ENCODE measurements around the gene ZSCAN10.

ZSCAN10 gene

DNA sequence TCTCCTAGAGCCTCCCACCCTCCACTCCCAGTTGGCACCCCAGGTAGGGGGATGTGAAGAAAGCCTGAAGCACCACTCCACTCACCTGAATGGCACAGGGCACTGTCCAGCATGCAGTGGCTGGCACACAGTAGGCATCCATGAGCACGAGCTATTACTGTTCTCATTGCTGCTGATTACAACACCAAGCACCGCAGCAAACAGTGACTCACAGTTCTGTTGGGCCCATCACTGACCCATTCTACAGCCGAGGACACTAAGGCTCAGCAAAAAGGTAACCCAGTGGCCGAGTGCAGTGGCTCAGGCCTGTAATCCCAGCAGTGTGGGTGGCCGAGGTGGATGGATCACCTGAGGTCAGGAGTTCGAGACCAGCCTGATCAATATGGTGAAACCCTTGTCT is 2.7 kb downstream of the ZSCAN10 start:
- H3K36me3 ChIP-seq (ENCODE audit: control insufficient read depth, insufficient read depth, low read length) = no peaks in the 10 kb centered on the region
- H2AFZ ChIP-seq = no peak overlapping the region
- H3K4me3 ChIP-seq (ENCODE audit: low read depth, low read length) = no peak overlapping the region
- no peak overlapping the region for H3K4me2 ChIP-seq (ENCODE audit: low read length)
- H3K27ac ChIP-seq = no peak overlapping the region
- no peaks in the 10 kb centered on the region for H3K9me3 ChIP-seq (ENCODE audit: control insufficient read depth, low read length)
- peaks cover 9% of the 10 kb centered on the region for H3K4me1 ChIP-seq
- TF ChIP-seq, protein P1, sequence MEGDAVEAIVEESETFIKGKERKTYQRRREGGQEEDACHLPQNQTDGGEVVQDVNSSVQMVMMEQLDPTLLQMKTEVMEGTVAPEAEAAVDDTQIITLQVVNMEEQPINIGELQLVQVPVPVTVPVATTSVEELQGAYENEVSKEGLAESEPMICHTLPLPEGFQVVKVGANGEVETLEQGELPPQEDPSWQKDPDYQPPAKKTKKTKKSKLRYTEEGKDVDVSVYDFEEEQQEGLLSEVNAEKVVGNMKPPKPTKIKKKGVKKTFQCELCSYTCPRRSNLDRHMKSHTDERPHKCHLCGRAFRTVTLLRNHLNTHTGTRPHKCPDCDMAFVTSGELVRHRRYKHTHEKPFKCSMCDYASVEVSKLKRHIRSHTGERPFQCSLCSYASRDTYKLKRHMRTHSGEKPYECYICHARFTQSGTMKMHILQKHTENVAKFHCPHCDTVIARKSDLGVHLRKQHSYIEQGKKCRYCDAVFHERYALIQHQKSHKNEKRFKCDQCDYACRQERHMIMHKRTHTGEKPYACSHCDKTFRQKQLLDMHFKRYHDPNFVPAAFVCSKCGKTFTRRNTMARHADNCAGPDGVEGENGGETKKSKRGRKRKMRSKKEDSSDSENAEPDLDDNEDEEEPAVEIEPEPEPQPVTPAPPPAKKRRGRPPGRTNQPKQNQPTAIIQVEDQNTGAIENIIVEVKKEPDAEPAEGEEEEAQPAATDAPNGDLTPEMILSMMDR (IDR thresholded peaks at IDR 0.05) = no peak
- H3K79me2 ChIP-seq = no peaks in the 10 kb centered on the region
- no peaks in the 10 kb centered on the region for H3K27me3 ChIP-seq (ENCODE audit: control insufficient read depth, insufficient read depth, low read length)
- no peak overlapping the region for H3K9ac ChIP-seq

DNA sequence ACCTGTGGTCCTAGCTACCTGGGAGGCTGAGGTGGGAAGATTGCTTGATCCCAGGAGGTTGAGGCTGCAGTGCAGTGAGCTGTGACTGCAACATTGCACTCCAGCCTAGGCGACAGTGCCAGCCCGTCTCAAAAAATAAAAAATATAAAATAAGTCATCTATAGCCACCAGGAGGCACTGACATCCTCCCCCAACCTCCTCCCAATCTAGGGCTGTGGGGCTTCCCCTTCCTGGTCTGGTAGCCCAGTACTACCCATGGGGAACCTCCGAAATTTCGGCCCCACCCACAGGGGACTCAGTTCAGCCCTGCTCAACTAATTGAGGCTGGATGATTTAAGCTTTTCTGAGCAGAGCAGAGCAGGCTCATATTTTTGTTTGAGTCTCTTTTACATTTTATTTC is 3.2 kb downstream of the ZSCAN10 start:
- H3K4me3 ChIP-seq (ENCODE audit: low read depth, low read length) = no peak overlapping the region
- no peaks in the 10 kb centered on the region for H3K9me3 ChIP-seq (ENCODE audit: control insufficient read depth, low read length)
- H3K27ac ChIP-seq = no peak overlapping the region
- H3K4me2 ChIP-seq (ENCODE audit: low read length) = no peak overlapping the region
- no peaks in the 10 kb centered on the region for H3K36me3 ChIP-seq (ENCODE audit: control insufficient read depth, insufficient read depth, low read length)
- peaks cover 9% of the 10 kb centered on the region for H3K4me1 ChIP-seq
- H2AFZ ChIP-seq = no peak overlapping the region
- no peak overlapping the region for H3K9ac ChIP-seq
- TF ChIP-seq, protein P1 (IDR thresholded peaks at IDR 0.05) = no peak
- no peaks in the 10 kb centered on the region for H3K79me2 ChIP-seq
- H3K27me3 ChIP-seq (ENCODE audit: control insufficient read depth, insufficient read depth, low read length) = no peaks in the 10 kb centered on the region

DNA sequence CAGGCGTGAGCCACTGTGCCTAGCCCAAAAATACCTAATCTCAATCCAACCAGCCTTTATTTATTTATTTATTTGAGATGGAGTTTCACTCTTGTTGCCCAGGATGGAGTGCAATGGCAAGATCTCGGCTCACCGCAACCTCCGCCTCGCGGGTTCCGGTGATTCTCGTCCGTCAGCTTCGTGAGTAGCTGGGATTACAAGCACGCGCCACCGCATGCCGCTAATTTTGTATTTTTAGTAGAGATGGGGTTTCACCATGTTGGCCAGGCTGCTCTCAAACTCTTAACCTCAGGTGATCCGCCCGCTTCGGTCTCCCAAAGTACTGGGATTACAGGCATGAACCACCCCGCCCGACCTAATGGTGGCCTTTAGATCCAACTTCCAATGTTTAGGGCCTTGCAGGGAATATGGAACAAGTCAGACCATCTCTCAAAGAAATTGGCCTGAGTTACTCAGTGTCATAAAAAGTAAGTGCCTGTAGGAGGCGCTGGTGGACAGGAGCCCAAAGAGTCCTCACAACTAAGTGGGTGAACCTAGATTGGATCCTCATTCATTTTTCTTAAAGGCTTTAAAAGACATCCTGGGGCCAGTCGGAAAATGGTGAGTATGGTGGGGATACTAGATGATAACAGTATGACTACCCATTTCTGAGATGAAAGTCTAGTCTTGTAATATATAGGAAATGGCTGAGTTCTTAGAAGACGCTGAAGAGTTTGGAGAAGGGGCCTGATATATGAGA is 4.6 kb downstream of the ZSCAN10 start:
- H3K9me3 ChIP-seq (ENCODE audit: control insufficient read depth, low read length) = no peaks in the 10 kb centered on the region
- no peak overlapping the region for H3K4me3 ChIP-seq (ENCODE audit: low read depth, low read length)
- no peak overlapping the region for H2AFZ ChIP-seq
- no peaks in the 10 kb centered on the region for H3K79me2 ChIP-seq
- peaks cover 2% of the 10 kb centered on the region for H3K4me1 ChIP-seq
- H3K36me3 ChIP-seq (ENCODE audit: control insufficient read depth, insufficient read depth, low read length) = no peaks in the 10 kb centered on the region
- H3K4me2 ChIP-seq (ENCODE audit: low read length) = no peak overlapping the region
- H3K9ac ChIP-seq = no peak overlapping the region
- TF ChIP-seq, protein P1 (IDR thresholded peaks at IDR 0.05) = peak; percentile 44
- H3K27me3 ChIP-seq (ENCODE audit: control insufficient read depth, insufficient read depth, low read length) = no peaks in the 10 kb centered on the region
- H3K27ac ChIP-seq = no peak overlapping the region

DNA sequence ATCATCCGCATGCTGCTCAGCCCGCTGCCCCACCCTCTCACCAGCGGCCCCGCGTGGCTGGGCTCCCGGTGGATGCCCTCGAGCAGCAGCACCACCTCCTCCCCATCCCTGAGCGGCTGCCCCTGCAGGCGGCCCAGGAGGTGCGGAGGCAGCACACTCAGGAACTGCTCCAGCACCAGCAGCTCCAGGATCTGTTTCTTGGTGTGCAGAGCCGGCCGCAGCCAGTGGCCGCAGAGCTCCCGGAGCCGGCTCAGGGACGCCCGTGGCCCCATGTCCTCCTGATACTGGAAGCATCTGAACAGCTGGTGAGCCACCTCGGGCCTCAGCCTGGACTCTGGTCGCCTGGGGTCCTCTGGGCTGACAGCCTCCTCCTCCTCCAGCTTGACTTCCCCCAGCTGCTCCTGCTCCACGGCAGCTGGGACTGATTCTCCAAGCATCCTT is 6.6 kb downstream of the ZSCAN10 start:
- no peaks in the 10 kb centered on the region for H3K79me2 ChIP-seq
- H3K9ac ChIP-seq = no peak overlapping the region
- no peak overlapping the region for H3K4me2 ChIP-seq (ENCODE audit: low read length)
- no peak overlapping the region for H3K4me3 ChIP-seq (ENCODE audit: low read depth, low read length)
- H2AFZ ChIP-seq = no peak overlapping the region
- no peaks in the 10 kb centered on the region for H3K4me1 ChIP-seq
- no peaks in the 10 kb centered on the region for H3K9me3 ChIP-seq (ENCODE audit: control insufficient read depth, low read length)
- H3K36me3 ChIP-seq (ENCODE audit: control insufficient read depth, insufficient read depth, low read length) = no peaks in the 10 kb centered on the region
- no peak overlapping the region for H3K27ac ChIP-seq
- no peaks in the 10 kb centered on the region for H3K27me3 ChIP-seq (ENCODE audit: control insufficient read depth, insufficient read depth, low read length)
- TF ChIP-seq, protein P1 (IDR thresholded peaks at IDR 0.05) = no peak

- Histone ChIP-seq H2AFZ (no peak overlapping the region), H3K4me2 (ENCODE audit: low read length) (no peak overlapping the region), H3K79me2 (no peaks in the 10 kb centered on the region), H3K36me3 (ENCODE audit: control insufficient read depth, insufficient read depth, low read length) (no peaks in the 10 kb centered on the region), H3K9ac (no peak overlapping the region), H3K4me3 (ENCODE audit: low read depth, low read length) (no peak overlapping the region), H3K27ac (no peak overlapping the region), H3K4me1 (no peaks in the 10 kb centered on the region), H3K9me3 (ENCODE audit: control insufficient read depth, low read length) (no peaks in the 10 kb centered on the region), H3K27me3 (ENCODE audit: control insufficient read depth, insufficient read depth, low read length) (no peaks in the 10 kb centered on the region)
- TF ChIP-seq, protein P1 (IDR thresholded peaks at IDR 0.05) = no peak
Measured at GRCh38 chr16:3091551-3091950, 7.5 kb downstream of the ZSCAN10 start.

All from parathyroid adenoma (tissue), 2 donors.